NCI-H2196 treated with DMSO at 0.1 percent for 48 hours (cell line): ENCODE measurements around the gene SNX8.

Experiments used
- DNase-seq: peaks from one replicate; lab custom pipeline; 2025; ENCODE audit not compliant: unreplicated experiment; lab: John Stamatoyannopoulos, UW

The SNX8 gene

GRCh38 chr7:2247141-2247995, 66.9 kb downstream of the SNX8 start:
- no peak for DNase-seq

- no peak for DNase-seq
Measured at GRCh38 chr7:2245883-2246675, 68.2 kb downstream of the SNX8 start.

GRCh38 chr7:2244404-2244995, 69.7 kb downstream of the SNX8 start:
- DNase-seq: no peak

- DNase-seq: no peak
Measured at GRCh38 chr7:2243458-2243857, 70.8 kb downstream of the SNX8 start.

GRCh38 chr7:2242541-2243429, 71.5 kb downstream of the SNX8 start:
- DNase-seq: no peak

GRCh38 chr7:2241580-2242540, 72.4 kb downstream of the SNX8 start, which contains the start of the genes MRM2 and NUDT1:
Gene MRM2 (minus strand): TSS chr7:2242205. CDS start chr7:2242169, 36 bp downstream.
Gene NUDT1 (plus strand): TSS chr7:2242226. CDS start chr7:2244575, 2,349 bp downstream.
- peak; percentile 74 for DNase-seq

GRCh38 chr7:2239242-2239641, 75.0 kb downstream of the SNX8 start:
- DNase-seq: no peak

GRCh38 chr7:2237109-2237602, 77.1 kb downstream of the SNX8 start:
- DNase-seq: no peak

- DNase-seq: no peak
Measured at GRCh38 chr7:2233926-2234325, 80.3 kb downstream of the SNX8 start.

- peak; percentile 61 for DNase-seq
Measured at GRCh38 chr7:2232766-2233520, 81.3 kb downstream of the SNX8 start, which contains the start of gene MAD1L1. Gene MAD1L1 (minus strand): TSS chr7:2232945. CDS start chr7:2230133, 2,812 bp downstream.

GRCh38 chr7:2231992-2232765, 82.1 kb downstream of the SNX8 start:
- no peak for DNase-seq

GRCh38 chr7:2230882-2231281, 83.4 kb downstream of the SNX8 start:
- no peak for DNase-seq

- no peak for DNase-seq
Measured at GRCh38 chr7:2230226-2230625, 84.0 kb downstream of the SNX8 start.

- no peak for DNase-seq
Measured at GRCh38 chr7:2229467-2229866, 84.8 kb downstream of the SNX8 start.

GRCh38 chr7:2228921-2229320, 85.3 kb downstream of the SNX8 start:
- DNase-seq: no peak

- no peak for DNase-seq
Measured at GRCh38 chr7:2227699-2228098, 86.5 kb downstream of the SNX8 start.

- DNase-seq: no peak
Measured at GRCh38 chr7:2225830-2226229, 88.4 kb downstream of the SNX8 start.

GRCh38 chr7:2225336-2225735, 88.9 kb downstream of the SNX8 start:
- no peak for DNase-seq
